ENCODE data around the gene MICAL3.

DNA sequence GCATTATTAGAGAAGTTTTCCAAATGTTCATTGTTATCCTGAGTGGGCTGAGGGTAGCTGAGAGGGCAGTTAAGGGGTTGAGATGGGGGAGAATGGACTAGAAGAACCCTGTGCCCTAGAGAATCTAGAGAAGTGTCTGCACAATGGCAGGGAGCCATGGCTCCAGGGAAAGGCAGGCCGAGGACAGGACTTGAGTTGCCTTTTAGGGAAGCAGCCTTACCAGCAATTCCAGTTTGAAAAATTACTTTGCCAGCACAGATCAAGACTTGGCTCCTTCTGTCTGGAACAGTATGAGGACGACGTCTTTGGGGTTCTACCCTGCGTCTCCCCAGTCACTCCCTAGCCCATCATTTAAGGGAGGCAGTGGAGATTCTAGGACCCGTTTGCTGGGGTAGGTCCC lies 25.7 kb upstream of the MICAL3 start:
- TF ChIP-seq, protein P1, sequence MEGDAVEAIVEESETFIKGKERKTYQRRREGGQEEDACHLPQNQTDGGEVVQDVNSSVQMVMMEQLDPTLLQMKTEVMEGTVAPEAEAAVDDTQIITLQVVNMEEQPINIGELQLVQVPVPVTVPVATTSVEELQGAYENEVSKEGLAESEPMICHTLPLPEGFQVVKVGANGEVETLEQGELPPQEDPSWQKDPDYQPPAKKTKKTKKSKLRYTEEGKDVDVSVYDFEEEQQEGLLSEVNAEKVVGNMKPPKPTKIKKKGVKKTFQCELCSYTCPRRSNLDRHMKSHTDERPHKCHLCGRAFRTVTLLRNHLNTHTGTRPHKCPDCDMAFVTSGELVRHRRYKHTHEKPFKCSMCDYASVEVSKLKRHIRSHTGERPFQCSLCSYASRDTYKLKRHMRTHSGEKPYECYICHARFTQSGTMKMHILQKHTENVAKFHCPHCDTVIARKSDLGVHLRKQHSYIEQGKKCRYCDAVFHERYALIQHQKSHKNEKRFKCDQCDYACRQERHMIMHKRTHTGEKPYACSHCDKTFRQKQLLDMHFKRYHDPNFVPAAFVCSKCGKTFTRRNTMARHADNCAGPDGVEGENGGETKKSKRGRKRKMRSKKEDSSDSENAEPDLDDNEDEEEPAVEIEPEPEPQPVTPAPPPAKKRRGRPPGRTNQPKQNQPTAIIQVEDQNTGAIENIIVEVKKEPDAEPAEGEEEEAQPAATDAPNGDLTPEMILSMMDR (IDR thresholded peaks at IDR 0.05) = no peak
- no peak for TF ChIP-seq EP300 (IDR thresholded peaks at IDR 0.05; ENCODE audit: borderline replicate concordance in 1 of 2, low read depth in 1 of 2, low read length in 1 of 2)
- TF ChIP-seq CHD2 (IDR thresholded peaks at IDR 0.05; ENCODE audit: low read length, partially characterized antibody) = no peak
- TF ChIP-seq, protein P2, sequence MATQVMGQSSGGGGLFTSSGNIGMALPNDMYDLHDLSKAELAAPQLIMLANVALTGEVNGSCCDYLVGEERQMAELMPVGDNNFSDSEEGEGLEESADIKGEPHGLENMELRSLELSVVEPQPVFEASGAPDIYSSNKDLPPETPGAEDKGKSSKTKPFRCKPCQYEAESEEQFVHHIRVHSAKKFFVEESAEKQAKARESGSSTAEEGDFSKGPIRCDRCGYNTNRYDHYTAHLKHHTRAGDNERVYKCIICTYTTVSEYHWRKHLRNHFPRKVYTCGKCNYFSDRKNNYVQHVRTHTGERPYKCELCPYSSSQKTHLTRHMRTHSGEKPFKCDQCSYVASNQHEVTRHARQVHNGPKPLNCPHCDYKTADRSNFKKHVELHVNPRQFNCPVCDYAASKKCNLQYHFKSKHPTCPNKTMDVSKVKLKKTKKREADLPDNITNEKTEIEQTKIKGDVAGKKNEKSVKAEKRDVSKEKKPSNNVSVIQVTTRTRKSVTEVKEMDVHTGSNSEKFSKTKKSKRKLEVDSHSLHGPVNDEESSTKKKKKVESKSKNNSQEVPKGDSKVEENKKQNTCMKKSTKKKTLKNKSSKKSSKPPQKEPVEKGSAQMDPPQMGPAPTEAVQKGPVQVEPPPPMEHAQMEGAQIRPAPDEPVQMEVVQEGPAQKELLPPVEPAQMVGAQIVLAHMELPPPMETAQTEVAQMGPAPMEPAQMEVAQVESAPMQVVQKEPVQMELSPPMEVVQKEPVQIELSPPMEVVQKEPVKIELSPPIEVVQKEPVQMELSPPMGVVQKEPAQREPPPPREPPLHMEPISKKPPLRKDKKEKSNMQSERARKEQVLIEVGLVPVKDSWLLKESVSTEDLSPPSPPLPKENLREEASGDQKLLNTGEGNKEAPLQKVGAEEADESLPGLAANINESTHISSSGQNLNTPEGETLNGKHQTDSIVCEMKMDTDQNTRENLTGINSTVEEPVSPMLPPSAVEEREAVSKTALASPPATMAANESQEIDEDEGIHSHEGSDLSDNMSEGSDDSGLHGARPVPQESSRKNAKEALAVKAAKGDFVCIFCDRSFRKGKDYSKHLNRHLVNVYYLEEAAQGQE (IDR thresholded peaks at IDR 0.05; ENCODE audit: low read depth, low read length) = no peak
- no peak for TF ChIP-seq NRF1 (IDR thresholded peaks at IDR 0.05; ENCODE audit: low read depth, low read length)
